8988T (cell line): ENCODE results near the gene ANKHD1.

Experiments used
- DNase-seq: peaks from one replicate; pipeline ENCODE4 v3.0.0; 2011

Gene ANKHD1

DNA sequence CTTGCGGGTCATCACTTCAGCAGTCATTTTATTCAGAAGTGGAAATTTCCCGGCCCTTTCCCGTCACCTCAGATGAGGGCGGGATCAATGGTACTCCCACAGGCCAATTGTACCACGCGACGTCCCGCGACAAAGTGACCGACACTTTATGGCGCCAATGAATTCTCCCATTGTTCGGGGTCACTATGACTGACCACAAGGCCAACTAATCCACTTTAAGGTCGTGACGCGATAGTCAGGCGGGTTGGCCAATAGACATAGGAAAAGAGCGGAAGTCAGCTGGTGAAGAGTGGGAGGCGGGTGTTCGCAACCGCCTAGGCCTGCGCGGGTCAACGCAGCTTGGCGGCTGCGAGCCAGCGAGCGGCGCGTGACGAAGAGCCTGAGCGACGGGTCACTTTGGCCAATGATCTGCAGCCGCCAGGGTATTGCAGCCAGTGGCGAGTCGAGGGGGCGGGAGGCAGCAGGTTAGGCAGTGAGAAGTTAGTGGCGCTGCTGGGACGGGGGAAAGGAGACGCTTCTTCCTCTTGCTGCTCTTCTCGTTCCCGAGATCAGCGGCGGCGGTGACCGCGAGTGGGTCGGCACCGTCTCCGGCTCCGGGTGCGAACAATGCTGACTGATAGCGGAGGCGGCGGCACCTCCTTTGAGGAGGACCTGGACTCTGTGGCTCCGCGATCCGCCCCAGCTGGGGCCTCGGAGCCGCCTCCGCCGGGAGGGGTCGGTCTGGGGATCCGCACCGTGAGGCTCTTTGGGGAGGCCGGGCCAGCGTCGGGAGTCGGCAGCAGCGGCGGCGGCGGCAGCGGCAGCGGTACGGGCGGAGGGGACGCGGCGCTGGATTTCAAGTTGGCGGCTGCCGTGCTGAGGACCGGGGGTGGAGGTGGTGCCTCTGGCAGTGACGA lies at the start of gene ANKHD1:
Gene ANKHD1, plus strand, starts transcription at position 472 of the 896 bp plus-strand sequence. Its CDS starts 135 bp downstream, at position 607.
- peak; percentile 75 for DNase-seq

- DNase-seq, result no peak
Measured at GRCh38 chr5:140355546-140355945, 46.1 kb upstream of the ANKHD1 start.

DNA sequence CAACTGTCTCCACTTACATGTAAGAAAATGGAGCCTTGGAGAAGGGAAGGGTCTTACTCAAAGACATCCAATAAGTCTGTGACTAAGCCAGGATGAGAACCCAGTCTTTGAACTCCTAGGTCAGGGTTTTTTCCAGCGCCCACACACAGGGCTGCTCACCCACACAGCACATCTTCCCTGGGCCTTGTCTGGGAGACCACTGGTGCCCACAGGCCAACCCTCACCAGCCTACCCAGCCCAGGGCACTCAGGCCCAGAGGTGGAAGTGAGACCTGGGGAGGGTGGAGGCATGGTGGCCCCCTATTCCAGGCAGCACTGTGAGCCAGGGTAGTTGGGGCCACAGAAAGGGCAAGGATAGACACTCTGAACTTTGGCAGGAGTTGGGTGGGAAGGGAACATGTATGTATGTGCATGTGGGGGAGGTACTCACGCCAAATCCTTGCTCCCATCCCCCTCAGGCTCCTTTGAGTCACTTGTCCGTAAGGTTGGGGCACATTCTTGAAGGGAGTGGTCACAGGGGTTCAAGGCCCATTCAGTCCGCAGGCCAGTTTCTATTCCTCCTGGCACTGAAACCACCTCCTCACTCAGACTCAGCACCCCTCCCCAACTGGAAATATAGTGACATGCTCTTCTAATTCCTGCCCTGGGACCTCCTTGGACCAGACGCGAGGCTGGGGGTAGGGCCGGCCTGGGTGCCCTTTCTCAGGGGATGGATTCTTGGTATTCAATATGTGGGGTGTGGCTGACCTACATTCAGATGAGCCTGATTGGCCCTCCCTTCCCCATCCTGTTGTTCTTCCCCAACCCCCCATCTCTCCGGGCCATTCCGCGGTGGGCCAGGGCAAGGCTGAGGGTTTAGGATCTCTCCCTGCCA lies 44.5 kb upstream of the ANKHD1 start:
- no peak for DNase-seq

- peak; percentile 85 for DNase-seq
Measured at GRCh38 chr5:140357726-140358093, 43.9 kb upstream of the ANKHD1 start.

- DNase-seq, result peak; percentile 61
Measured at GRCh38 chr5:140358738-140359310, 42.8 kb upstream of the ANKHD1 start.

GRCh38 chr5:140360101-140360500 lies 41.5 kb upstream of the ANKHD1 start, which contains the start of gene SLC4A9:
SLC4A9 (plus strand) TSS chr5:140360194; CDS start chr5:140360237, 43 bp downstream.
- DNase-seq, result no peak

DNA sequence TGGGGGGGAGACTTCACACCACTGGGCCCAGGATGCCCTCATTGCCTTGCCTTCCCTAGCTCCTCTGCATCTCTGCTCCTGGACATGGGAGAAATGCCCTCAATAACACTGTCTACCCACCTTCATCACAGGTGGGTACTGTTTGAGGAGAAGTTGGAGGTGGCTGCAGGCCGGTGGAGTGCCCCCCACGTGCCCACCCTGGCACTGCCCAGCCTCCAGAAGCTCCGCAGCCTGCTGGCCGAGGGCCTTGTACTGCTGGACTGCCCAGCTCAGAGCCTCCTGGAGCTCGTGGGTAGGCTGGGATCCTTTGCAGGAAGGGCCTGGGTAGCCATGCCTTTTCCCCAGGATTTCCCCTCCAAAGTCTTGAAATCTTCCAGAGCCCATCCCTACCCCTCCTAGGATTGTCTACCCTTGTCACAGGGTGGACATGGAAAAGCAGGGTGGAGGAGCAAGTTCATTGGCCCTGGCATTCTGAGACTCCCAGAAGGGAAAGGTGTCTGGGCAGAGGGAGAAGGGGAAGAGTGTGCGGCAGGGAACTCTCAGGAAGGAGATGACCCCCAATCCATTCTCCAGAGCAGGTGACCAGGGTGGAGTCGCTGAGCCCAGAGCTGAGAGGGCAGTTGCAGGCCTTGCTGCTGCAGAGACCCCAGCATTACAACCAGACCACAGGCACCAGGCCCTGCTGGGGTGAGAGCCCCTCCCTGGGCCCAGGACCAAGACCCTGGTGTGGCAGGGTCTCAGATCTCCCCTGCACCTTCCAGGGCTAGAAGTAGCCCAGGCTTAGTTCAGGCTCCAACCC lies 40.8 kb upstream of the ANKHD1 start:
- no peak for DNase-seq

DNA sequence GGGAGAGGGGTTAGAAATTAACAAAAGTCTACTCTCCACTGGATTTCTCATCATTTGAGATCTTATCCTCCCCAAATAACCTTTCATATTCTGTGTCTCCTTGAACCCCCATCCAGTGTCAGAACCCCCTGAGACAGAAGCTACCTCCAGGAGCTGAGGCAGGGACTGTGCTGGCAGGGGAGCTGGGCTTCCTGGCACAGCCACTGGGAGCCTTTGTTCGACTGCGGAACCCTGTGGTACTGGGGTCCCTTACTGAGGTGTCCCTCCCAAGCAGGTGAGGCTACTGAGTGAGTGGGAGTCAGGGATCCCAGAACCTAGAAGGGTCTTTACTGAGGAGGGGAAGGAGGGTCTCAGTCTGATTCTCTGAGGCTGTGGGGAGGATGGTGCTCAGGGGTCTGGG lies 39.7 kb upstream of the ANKHD1 start:
- DNase-seq, result no peak

DNA sequence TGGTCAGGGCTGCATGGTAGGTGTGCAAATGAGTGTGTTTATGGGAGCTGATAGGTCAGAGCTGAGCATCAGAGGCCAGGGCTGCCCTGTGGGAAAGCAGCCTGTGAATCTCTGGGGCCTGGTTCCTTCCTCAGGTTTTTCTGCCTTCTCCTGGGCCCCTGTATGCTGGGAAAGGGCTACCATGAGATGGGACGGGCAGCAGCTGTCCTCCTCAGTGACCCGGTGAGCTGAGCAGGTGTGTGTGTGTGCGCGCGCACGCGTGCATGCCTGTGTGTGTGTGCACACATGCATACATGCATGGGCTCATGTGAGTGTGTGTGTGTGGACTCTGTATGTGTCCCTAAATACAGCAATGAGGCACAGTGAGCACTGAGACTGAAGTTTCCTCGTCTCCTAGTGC lies 39.3 kb upstream of the ANKHD1 start:
- DNase-seq, result no peak

DNA sequence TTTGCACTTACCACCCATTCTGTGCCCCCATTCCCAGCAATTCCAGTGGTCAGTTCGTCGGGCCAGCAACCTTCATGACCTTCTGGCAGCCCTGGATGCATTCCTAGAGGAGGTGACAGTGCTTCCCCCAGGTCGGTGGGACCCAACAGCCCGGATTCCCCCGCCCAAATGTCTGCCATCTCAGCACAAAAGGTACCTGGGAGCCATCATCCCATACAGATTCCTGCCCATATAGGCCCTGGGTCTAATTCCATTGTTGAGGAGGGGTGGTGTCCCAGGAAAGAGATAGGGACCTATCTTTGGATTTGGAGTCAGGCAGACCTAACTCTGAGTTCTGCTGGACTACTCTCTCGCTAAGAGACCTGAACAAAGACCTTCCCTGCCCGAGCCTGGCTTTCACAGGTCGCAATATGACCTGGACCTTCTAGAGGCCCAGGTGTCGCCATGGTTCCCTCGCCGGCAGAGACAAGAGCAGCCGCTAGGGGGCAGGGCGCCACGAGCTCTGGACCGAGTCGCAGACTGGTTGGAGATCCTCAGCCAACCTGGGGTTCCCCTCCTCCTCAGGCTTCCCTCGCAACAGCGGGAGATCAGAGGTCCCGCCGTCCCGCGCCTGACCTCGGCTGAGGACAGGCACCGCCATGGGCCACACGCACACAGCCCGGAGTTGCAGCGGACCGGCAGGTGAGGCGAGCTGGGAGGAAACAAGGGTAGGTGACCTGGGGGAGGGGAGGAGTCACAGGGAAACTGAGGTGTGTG lies 38.6 kb upstream of the ANKHD1 start:
- DNase-seq, result peak; percentile 77

DNA sequence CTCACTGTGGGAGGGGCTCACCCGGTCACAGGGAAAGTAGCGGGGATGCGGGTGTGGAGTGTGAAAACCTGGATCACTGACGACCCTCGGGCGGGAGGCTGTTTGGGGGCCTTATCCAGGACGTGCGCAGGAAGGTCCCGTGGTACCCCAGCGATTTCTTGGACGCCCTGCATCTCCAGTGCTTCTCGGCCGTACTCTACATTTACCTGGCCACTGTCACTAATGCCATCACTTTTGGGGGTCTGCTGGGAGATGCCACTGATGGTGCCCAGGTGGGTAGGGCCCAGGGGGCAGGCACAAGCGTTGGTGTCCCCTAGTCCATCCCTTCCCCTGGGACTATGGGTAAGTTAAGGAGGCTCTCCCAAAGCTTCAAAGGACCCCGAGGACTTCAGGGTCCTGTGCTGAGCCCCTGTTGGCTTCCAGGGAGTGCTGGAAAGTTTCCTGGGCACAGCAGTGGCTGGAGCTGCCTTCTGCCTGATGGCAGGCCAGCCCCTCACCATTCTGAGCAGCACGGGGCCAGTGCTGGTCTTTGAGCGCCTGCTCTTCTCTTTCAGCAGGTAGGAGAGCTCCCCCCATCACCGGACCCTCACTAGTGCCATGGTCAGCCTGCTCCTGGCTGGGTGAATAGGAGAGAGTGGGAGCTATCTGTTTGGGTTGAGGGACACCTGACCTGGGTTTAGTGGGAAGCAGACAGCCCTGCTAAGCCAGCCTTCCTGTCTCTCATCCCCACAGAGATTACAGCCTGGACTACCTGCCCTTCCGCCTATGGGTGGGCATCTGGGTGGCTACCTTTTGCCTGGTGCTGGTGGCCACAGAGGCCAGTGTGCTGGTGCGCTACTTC lies 37.8 kb upstream of the ANKHD1 start:
- no peak for DNase-seq

- DNase-seq, result no peak
Measured at GRCh38 chr5:140364472-140364765, 37.2 kb upstream of the ANKHD1 start.

DNA sequence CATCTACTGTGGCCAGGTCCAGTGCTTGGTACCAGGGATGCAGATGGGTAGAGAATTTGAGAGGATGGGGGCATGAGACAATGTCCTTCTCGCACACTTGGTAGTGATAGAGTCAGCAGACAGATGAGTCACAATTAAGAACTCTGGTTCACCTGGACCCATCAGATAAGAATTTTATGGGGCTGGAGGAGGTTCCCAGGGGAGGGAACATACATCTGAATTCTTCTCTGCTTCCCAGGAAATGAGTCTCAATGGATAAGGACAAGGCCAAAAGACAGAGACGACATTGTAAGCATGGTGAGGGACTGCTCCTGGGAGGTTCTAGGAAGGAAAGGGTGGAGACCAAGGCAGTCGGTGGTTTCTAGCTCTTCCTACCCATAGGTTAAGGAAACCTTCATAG lies 36.4 kb upstream of the ANKHD1 start:
- DNase-seq, result no peak

DNA sequence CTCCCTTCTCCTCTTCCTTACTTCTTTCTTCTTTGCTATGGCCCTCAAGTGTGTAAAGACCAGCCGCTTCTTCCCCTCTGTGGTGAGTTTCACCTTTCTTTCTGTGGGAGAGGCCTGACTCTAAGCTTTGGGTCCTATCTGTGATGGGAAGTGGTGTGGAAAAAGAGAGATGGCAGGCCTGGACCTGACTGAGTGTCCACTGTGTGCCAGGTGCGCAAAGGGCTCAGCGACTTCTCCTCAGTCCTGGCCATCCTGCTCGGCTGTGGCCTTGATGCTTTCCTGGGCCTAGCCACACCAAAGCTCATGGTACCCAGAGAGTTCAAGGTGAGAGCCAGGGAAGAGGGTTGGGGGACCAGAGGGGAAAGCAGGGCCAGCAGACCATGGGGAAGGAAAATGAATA lies 35.7 kb upstream of the ANKHD1 start:
- no peak for DNase-seq

DNA sequence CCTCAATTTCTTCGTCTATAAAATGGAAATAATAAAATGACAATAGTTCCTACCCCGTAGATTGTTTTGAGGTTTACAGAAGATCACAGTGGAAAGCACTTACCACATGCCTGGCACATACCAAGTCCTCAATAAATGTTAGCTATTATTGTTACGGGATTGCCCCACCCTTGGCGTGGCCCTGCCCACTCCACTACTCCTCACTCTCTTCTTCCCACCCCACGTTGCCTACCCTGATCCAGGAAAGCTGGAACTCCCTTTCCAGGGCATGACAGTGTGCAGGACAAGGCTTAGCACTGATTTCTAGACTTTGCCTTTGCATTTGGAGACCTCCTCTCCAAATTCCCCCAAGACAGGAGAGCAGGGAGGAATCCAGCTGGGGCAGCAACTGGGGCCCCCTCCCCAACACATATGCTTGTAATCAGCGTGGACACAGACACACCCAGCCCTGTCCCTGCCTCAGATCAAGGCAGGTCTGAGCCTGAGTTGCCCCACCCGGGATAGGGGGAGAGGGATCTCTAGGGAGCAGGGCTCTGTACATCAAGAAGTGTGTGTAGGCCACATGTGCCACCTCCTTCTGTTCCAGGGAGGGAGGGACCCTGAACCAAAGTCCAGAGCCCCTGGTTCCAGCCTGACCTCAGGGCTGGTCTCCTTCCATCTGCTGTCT lies 34.9 kb upstream of the ANKHD1 start:
- DNase-seq, result no peak

DNA sequence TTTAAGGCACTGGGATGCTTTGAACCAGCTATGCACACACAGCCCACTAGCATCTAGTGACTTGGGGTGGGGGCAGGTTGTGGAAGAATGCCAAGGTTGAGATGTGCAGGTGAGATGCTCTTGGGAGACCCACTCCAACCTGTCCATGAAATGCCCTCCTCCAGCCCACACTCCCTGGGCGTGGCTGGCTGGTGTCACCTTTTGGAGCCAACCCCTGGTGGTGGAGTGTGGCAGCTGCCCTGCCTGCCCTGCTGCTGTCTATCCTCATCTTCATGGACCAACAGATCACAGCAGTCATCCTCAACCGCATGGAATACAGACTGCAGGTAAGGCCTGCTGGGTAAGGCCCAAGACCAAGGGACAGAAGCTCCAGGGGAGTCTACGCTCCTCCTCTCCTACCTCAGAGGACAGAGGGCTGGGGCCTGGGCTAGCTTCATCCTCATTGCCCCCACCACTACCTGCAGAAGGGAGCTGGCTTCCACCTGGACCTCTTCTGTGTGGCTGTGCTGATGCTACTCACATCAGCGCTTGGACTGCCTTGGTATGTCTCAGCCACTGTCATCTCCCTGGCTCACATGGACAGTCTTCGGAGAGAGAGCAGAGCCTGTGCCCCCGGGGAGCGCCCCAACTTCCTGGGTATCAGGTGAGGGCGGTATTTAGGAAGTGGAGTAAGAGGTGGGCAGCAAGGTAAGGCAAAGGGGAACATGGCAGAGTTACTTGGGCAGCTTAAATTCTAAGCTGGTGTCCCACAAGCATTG lies 34.2 kb upstream of the ANKHD1 start:
- no peak for DNase-seq

GRCh38 chr5:140371356-140372151 lies 30.1 kb upstream of the ANKHD1 start:
- no peak for DNase-seq

DNA sequence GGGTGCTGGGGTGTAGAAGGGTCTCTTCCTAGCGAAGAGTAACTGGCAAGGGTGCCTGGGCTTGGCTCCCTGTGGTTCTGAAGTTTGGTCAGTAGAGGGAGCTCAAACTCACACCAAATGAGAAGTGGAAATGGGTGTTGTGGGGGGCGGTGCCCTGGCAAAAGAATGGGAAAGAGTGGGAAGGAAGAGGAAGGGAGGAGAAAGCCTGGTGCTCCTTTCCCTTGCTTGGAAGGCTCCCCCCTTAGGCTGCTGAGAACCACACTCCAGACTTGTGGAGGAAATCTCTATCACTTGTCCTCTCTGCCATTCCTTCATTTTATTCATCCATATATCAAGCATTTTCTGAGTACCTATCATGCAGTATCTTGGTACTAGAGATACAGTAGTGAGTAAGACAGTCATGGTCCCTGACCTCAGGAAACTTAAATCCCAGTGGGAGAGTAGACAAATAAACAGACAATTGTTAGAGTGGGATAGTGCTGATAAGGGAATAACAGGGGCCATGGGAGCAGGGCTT lies 28.6 kb upstream of the ANKHD1 start:
- no peak for DNase-seq

DNA sequence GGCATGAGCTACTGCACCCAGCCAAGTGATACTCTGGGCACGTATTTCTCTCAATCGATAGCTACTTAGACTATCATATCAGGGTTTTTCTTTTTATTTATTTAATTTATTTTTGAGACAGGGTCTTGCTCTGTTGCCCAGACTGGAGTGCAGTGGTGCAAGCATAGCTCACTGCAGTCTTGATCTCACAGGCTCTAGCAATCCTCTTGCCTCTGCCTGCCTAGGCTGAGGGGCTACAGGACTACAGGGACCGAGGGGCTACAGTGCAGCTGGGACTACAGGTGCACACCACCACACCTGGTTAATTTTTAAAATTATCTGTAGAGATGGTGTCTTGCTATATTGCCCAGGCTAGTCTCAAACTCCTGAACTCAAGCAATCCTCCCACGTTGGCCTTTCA lies 20.3 kb upstream of the ANKHD1 start:
- DNase-seq, result no peak
